Trophoblast cell (in vitro differentiated cells and primary cell): Measurements from ENCODE around the gene RNF26.
A peak's percentile ranks its signal among the peaks of the same experiment; 100 is the strongest.

ENCODE experiments used
- DNase-seq, 2 donors: peaks; one replicate each; pipeline ENCODE4 v3.0.0-alpha.2; 2016
- H2AFZ ChIP-seq: 2 replicates; pipeline ENCODE4 v1.6.1; 2013; ENCODE audit warnings: low read length, moderate library complexity, mild to moderate bottlenecking; ENCODE audit not compliant: insufficient read depth, poor library complexity
- H2AK5ac ChIP-seq: 2 replicates; pipeline ENCODE4 v1.6.1; 2013; ENCODE audit warnings: mild to moderate bottlenecking, low read length
- H2BK120ac ChIP-seq: 2 replicates; pipeline ENCODE4 v1.6.1; 2013; ENCODE audit warnings: low read length, mild to moderate bottlenecking, moderate library complexity; ENCODE audit not compliant: insufficient read depth, poor library complexity
- H2BK12ac ChIP-seq: 2 replicates; pipeline ENCODE4 v1.6.1; 2013; ENCODE audit warnings: mild to moderate bottlenecking, low read length, moderate library complexity
- H2BK5ac ChIP-seq: 2 replicates; pipeline ENCODE4 v1.6.1; 2013; ENCODE audit warnings: low read length, low read depth, moderate library complexity, mild to moderate bottlenecking; ENCODE audit not compliant: poor library complexity
- H3K14ac ChIP-seq: 2 replicates; pipeline ENCODE4 v1.6.1; 2013; ENCODE audit warnings: mild to moderate bottlenecking, low read length
- H3K18ac ChIP-seq: 2 replicates; pipeline ENCODE4 v1.6.1; 2013; ENCODE audit warnings: mild to moderate bottlenecking, low read length
- H3K23ac ChIP-seq: 2 replicates; pipeline ENCODE4 v1.6.1; 2013; ENCODE audit warnings: low read length
- H3K27ac ChIP-seq: 2 replicates; pipeline ENCODE4 v1.5.1; 2013; ENCODE audit warnings: low read depth, mild to moderate bottlenecking, inconsistent platforms, low read length, moderate library complexity
- H3K27me3 ChIP-seq: 2 replicates; pipeline ENCODE4 v1.6.1; 2013; ENCODE audit warnings: inconsistent platforms, mild to moderate bottlenecking, low read length, moderate library complexity; ENCODE audit not compliant: insufficient read depth
- H3K36me3 ChIP-seq, 2 experiments: 1 replicate in 1 of 2; 2 replicates in 1 of 2; pipeline ENCODE4 v1.6.1; 2013; ENCODE audit warnings: low read length in 2 of 2, mild to moderate bottlenecking in 2 of 2, moderate library complexity in 1 of 2; ENCODE audit not compliant: insufficient read depth in 2 of 2, control insufficient read depth in 1 of 2
- H3K4ac ChIP-seq: 2 replicates; pipeline ENCODE4 v1.6.1; 2013; ENCODE audit warnings: low read depth, mild to moderate bottlenecking, low read length, moderate library complexity
- H3K4me1 ChIP-seq, 2 experiments: 1 replicate in 1 of 2; 2 replicates in 1 of 2; pipeline ENCODE4 v1.6.1; 2013; ENCODE audit warnings: low read length in 2 of 2, mild to moderate bottlenecking in 2 of 2, moderate library complexity in 1 of 2; ENCODE audit not compliant: insufficient read depth in 2 of 2, control insufficient read depth in 1 of 2
- H3K4me2 ChIP-seq: 2 replicates; pipeline ENCODE4 v1.6.1; 2013; ENCODE audit warnings: inconsistent platforms, mild to moderate bottlenecking, low read length, moderate library complexity
- H3K4me3 ChIP-seq: 2 replicates; pipeline ENCODE4 v1.5.1; 2013; ENCODE audit warnings: mild to moderate bottlenecking, low read depth, low read length, inconsistent platforms
- H3K79me1 ChIP-seq: one replicate; pipeline ENCODE4 v1.6.1; 2013; ENCODE audit warnings: low read length
- H3K79me2 ChIP-seq: 2 replicates; pipeline ENCODE4 v1.6.1; 2013; ENCODE audit warnings: low read length, mild to moderate bottlenecking; ENCODE audit not compliant: control insufficient read depth, insufficient read depth, poor library complexity
- H3K9ac ChIP-seq: 2 replicates; pipeline ENCODE4 v1.6.1; 2013; ENCODE audit warnings: mild to moderate bottlenecking, low read length
- H3K9me3 ChIP-seq: 2 replicates; pipeline ENCODE4 v1.6.1; 2013; ENCODE audit warnings: low read depth, mild to moderate bottlenecking, control low read depth, inconsistent platforms, low read length; ENCODE audit not compliant: insufficient read depth
- H4K12ac ChIP-seq: 2 replicates; pipeline ENCODE4 v1.6.1; 2013; ENCODE audit warnings: low read depth, mild to moderate bottlenecking, low read length, moderate library complexity
- H4K8ac ChIP-seq: 2 replicates; pipeline ENCODE4 v1.6.1; 2013; ENCODE audit warnings: low read depth, mild to moderate bottlenecking, low read length, moderate library complexity
- H4K91ac ChIP-seq: one replicate; pipeline ENCODE4 v1.6.1; 2013; ENCODE audit warnings: low read depth, mild to moderate bottlenecking, low read length, moderate library complexity
- WGBS: extraction: QIAGEN DNeasy Blood & Tissue Kit; methylation state at CpG from one replicate; pipeline ENCODE4 v1.1.7; 2013; ENCODE audit warnings: missing lambda C conversion rate; ENCODE audit not compliant: insufficient read length, insufficient coverage; ENCODE audit errors: extremely low coverage; 5-methylcytosine and 5-hydroxymethylcytosine counted together

The RNF26 gene

DNA sequence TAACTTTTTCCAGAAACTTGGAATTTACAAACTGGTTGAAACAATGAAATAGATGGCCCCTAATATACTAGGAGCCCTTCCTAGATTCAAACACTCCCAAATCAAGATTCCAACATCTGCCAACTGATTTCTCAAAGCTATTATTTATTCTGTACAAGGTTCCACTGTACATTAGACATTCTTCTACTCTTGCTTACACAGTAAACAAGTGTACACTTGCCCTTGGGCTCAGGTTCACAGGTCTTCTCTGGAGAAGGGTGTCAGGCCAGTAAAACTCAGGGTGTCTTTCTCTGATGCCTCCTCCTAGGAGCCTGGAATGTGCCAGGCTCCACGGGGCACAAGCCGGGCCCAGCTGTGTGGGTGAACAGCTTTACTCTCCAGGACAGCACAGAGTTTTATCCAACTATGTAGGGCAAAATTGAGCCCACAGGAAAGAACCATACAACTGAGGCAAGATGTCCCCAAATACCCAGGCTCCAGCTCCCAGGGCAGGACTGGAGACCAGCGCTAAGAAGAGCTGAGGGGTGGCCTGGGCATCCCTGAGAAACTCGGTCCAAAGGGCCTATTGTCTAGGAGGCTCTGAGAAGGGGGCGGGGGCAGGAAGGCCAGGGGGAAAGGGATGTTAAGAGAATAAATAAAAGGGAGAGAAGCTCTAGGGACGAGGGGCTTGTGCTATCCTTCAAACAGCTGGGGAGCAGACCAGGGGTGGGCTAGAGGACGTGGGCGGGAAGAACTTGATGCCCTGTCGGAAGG lies 20.9 kb downstream of the RNF26 start:
- H3K14ac ChIP-seq = no peak overlapping the region
- H3K18ac ChIP-seq = no peak overlapping the region
- no peak overlapping the region for H2BK5ac ChIP-seq
- no peak overlapping the region for H4K91ac ChIP-seq
- no peak for DNase-seq
- H2AK5ac ChIP-seq = no peak overlapping the region
- H3K36me3 ChIP-seq = peaks cover 5 to 6% of the 10 kb centered on the region in 2 experiments
- H3K9ac ChIP-seq = no peak overlapping the region
- no peak overlapping the region for H3K4me3 ChIP-seq
- no CpG with 5 or more reads among the region's 9 CpGs for WGBS
- no peak overlapping the region for H3K23ac ChIP-seq
- no peak overlapping the region for H2BK12ac ChIP-seq
- peaks cover 1% of the 10 kb centered on the region for H3K79me2 ChIP-seq
- H3K27ac ChIP-seq = no peak overlapping the region
- H3K4me1 ChIP-seq = peaks cover 6% of the 10 kb centered on the region in 2 experiments
- H4K8ac ChIP-seq = no peak overlapping the region
- H3K4me2 ChIP-seq = no peak overlapping the region
- no peak overlapping the region for H2BK120ac ChIP-seq
- no peaks in the 10 kb centered on the region for H3K27me3 ChIP-seq
- H2AFZ ChIP-seq = no peak overlapping the region
- no peak overlapping the region for H3K4ac ChIP-seq
- no peak overlapping the region for H4K12ac ChIP-seq
- H3K9me3 ChIP-seq = no peaks in the 10 kb centered on the region
- H3K79me1 ChIP-seq = peaks cover 3% of the 10 kb centered on the region

- no peak overlapping the region for H2BK120ac ChIP-seq
- H3K23ac ChIP-seq = no peak overlapping the region
- H3K4ac ChIP-seq = no peak overlapping the region
- H3K36me3 ChIP-seq = peaks cover 5 to 6% of the 10 kb centered on the region in 2 experiments
- peak; percentile 60 to 74 for DNase-seq
- H4K12ac ChIP-seq = no peak overlapping the region
- no peak overlapping the region for H2BK5ac ChIP-seq
- peaks cover 9% of the 10 kb centered on the region in 2 experiments for H3K4me1 ChIP-seq
- H3K9ac ChIP-seq = peak overlapping the region; percentile 65
- H3K18ac ChIP-seq = peak overlapping the region; percentile 20
- H2AK5ac ChIP-seq = no peak overlapping the region
- H3K4me2 ChIP-seq = peak overlapping the region; percentile 99
- peak overlapping the region; percentile 66 for H3K4me3 ChIP-seq
- H3K79me2 ChIP-seq = peaks cover 1% of the 10 kb centered on the region
- peak overlapping the region; percentile 29 for H2BK12ac ChIP-seq
- H4K8ac ChIP-seq = peak overlapping the region; percentile 64
- H3K14ac ChIP-seq = peak overlapping the region; percentile 23
- H2AFZ ChIP-seq = peak overlapping the region; percentile 55
- no peak overlapping the region for H3K27ac ChIP-seq
- peaks cover 6% of the 10 kb centered on the region for H3K79me1 ChIP-seq
- WGBS = no CpG with 5 or more reads among the region's 54 CpGs
- H3K9me3 ChIP-seq = no peaks in the 10 kb centered on the region
- H4K91ac ChIP-seq = peak overlapping the region; percentile 16
- H3K27me3 ChIP-seq = no peaks in the 10 kb centered on the region
Measured at GRCh38 chr11:119356349-119357031, 22.2 kb downstream of the RNF26 start.

- H3K4me1 ChIP-seq = peaks cover 15% of the 10 kb centered on the region in 2 experiments
- peaks cover 10% of the 10 kb centered on the region for H3K79me1 ChIP-seq
- DNase-seq = no peak
- no peak overlapping the region for H4K8ac ChIP-seq
- no peak overlapping the region for H2AK5ac ChIP-seq
- no peak overlapping the region for H2BK12ac ChIP-seq
- peaks cover 1% of the 10 kb centered on the region for H3K79me2 ChIP-seq
- H3K23ac ChIP-seq = no peak overlapping the region
- H2BK120ac ChIP-seq = no peak overlapping the region
- H3K18ac ChIP-seq = no peak overlapping the region
- H3K27me3 ChIP-seq = no peaks in the 10 kb centered on the region
- H3K27ac ChIP-seq = no peak overlapping the region
- H3K9me3 ChIP-seq = no peaks in the 10 kb centered on the region
- no peak overlapping the region for H2BK5ac ChIP-seq
- no peak overlapping the region for H2AFZ ChIP-seq
- H3K4ac ChIP-seq = no peak overlapping the region
- H3K4me3 ChIP-seq = no peak overlapping the region
- H3K14ac ChIP-seq = no peak overlapping the region
- H3K36me3 ChIP-seq = peaks cover 5 to 6% of the 10 kb centered on the region in 2 experiments
- no peak overlapping the region for H4K91ac ChIP-seq
- H4K12ac ChIP-seq = no peak overlapping the region
- H3K9ac ChIP-seq = no peak overlapping the region
- WGBS = no CpG with 5 or more reads among the region's 13 CpGs
- peak overlapping the region; percentile 99 for H3K4me2 ChIP-seq
Measured at GRCh38 chr11:119357074-119357473, 22.7 kb downstream of the RNF26 start.

DNA sequence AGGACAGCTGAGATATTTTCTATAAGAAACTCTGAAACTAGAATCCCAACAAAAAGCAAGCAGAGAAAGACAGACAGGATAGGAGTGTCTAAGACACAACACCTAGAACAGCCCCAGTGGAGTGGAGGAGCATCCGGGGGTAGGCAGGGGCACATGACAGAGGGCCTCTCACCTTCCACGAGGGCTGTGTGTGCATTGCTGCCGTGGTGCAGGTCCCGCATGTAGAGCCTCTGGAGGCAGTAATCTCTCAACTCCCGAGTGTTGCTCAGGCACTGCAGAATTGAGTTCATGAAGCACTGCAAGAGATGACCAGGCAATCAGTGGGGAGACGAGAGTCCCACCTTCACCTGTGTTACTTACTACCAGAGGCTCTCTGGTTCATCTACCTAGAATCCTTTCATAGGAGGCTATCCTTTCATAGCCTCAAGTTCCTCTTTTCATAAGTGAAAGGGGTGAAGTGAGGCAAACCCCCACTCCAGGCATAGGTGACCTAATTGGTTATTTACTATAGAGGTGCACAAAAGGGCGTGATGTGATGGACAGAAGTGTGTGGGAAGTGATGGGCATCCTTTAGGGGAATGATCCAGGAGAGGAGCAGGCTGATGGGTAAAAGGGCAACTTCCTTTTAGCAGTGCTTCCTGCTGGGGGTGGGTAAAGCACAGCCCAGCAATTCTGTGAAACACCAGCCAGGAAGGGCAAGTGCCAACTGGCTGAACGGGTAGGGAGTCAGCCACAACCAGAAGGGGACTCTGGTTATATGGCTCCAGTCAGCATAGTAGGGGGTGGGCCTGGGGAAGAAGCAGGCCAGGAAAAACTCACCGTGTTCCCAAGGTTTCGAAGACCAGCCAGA lies 25.3 kb downstream of the RNF26 start:
- no peak for DNase-seq
- Histone ChIP-seq H3K4me2 (no peak overlapping the region), H3K36me3 (peaks cover 5 to 6% of the 10 kb centered on the region in 2 experiments), H3K4me3 (no peak overlapping the region), H4K91ac (peak overlapping the region; percentile 63), H3K23ac (no peak overlapping the region), H3K4me1 (peaks cover 29 to 32% of the 10 kb centered on the region in 2 experiments), H3K18ac (peak overlapping the region; percentile 37), H2AK5ac (peak overlapping the region; percentile 68), H3K27me3 (no peaks in the 10 kb centered on the region), H3K79me2 (peaks cover 4% of the 10 kb centered on the region), H3K4ac (peak overlapping the region; percentile 20), H2BK5ac (no peak overlapping the region), H3K79me1 (peaks cover 11% of the 10 kb centered on the region), H3K9me3 (peaks cover 5% of the 10 kb centered on the region), H3K9ac (no peak overlapping the region), H4K8ac (no peak overlapping the region), H3K14ac (peak overlapping the region; percentile 22), H2AFZ (no peak overlapping the region), H3K27ac (no peak overlapping the region), H2BK120ac (peak overlapping the region; percentile 8), H4K12ac (no peak overlapping the region), H2BK12ac (peak overlapping the region; percentile 78)
- no CpG with 5 or more reads among the region's 10 CpGs for whole genome bisulfite sequencing
